ENCODE results near the gene ZNF618.

Gene ZNF618

GRCh38 chr9:114059047-114059803 lies 183.1 kb downstream of the ZNF618 start:
- no peak for DNase-seq (ENCODE audit: low read depth in 2 of 2)

- DNase-seq (ENCODE audit: low read depth in 2 of 2), result no peak
These were observed 184.0 kb downstream of the ZNF618 start for GRCh38 chr9:114060070-114060469.

GRCh38 chr9:114060711-114061110 lies 184.6 kb downstream of the ZNF618 start:
- no peak for DNase-seq (ENCODE audit: low read depth in 2 of 2)

GRCh38 chr9:114061292-114061691 lies 185.2 kb downstream of the ZNF618 start:
- no peak for DNase-seq (ENCODE audit: low read depth in 2 of 2)

- DNase-seq (ENCODE audit: low read depth in 2 of 2), result no peak
These were observed 185.8 kb downstream of the ZNF618 start for GRCh38 chr9:114061830-114062474.

DNA sequence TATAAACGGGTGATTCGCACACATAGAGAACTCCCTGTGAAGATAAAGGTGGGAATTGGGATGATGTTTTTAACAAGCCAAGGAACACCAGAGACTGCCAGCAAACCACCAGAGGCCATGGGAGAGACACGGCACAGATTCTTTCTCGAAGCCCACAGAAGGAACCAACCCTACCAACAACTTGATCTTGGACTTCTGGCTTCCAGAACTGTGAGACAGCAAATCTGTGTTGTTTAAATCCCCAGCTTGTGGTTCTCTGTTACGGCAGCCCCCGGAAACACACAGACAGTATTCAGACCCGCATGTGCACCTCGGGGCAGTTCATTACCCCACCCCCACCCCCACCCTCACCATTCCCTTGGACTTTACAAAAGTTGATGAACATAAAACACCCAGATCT lies 189.2 kb downstream of the ZNF618 start:
- DNase-seq (ENCODE audit: low read depth in 2 of 2), result no peak

GRCh38 chr9:114069476-114070187 lies 193.5 kb downstream of the ZNF618 start:
- no peak for DNase-seq (ENCODE audit: low read depth in 2 of 2)

DNA sequence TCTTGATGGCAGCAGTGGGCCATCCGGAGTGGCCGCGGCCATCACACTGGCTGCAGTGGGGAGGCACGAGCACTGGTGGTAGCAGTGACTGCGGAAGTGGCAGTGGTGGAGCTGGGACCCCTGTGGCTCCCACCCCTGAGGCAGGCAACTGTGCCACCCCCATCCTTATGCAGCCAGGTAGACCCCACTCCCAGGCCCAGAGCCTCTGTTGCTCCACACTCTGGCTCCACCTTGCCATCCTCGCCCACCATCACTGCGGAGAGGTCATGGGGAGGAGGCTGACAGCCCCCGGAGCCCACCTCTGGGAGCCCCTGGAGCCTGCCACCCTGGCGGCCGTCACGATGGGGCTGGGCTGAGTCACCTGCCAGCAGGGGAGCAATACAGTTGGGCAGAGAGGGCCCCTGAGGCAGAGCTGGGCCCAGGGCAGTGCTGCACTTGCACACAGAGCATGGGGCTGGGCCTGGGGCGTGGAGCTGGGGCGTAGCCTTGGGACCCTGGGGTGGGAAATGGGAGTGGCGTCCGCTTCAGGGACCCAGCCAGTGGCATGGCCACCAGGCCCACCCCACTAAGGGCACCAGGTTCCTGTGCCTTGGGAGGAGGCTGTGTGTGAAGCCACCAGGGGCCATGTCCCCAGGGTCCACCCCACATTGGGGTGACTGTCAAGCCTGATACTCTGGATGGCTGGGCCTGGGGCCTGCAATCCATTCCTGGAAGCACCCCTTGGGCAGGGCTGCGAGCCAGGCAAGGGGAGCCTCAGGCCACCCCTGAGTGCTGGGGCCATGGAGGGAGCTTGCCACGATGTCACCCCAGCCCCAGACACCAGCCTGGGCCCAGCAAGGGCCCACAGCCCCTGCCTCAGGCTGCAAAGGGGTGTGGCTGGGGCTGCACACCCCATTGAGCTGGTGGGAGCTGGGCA lies 194.3 kb downstream of the ZNF618 start:
- DNase-seq (ENCODE audit: low read depth in 2 of 2), result no peak

- no peak for DNase-seq (ENCODE audit: low read depth in 2 of 2)
These were observed 195.2 kb downstream of the ZNF618 start for GRCh38 chr9:114071197-114071795.

DNA sequence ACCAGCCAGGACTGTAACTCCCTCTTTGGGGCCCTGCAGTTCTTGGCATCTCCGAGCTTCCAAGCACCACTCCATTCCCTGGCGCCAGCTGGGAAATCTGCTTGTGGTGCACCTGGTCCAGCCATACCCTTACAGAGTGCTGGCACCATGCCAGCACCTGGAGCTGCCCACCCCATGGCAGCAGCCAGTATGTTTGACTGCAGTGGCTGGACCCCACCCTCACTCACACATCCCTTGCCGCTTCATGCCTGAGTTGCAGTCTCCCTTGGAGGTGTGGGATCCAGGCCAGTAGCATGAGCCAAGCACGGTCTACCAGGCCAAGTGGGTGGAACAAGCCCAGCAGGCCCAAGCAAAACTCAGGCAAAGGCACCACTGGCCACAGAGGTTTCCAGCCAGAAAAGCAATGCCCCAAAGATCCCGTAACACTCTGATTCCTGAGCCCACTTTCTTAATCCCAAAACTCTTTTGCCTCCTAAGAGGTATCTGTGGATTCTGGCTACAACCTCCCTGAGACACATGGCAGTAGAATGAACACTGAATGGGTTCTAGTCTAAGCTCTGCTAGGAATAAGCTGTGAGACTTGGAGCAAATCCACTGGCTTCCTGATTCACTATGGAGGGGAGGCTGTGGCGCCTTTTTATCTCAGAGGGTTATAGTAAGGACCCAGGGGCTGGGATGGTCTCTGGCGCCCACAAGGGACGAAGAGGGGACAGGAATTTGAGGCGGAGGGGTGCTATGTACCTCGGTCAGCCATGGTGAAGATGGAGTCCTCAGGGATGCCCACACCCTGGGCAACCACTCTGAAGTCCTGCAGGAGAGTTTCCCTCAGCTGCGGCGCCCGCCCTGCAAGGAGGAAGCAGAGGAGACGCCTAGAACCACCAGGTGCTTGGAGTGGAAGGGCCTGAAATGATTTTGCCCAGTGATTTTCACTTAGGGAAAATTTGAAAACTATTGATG lies 196.4 kb downstream of the ZNF618 start:
- DNase-seq (ENCODE audit: low read depth in 2 of 2), result no peak

- DNase-seq (ENCODE audit: low read depth in 2 of 2), result no peak
These were observed 199.5 kb downstream of the ZNF618 start for GRCh38 chr9:114075602-114076001.

DNA sequence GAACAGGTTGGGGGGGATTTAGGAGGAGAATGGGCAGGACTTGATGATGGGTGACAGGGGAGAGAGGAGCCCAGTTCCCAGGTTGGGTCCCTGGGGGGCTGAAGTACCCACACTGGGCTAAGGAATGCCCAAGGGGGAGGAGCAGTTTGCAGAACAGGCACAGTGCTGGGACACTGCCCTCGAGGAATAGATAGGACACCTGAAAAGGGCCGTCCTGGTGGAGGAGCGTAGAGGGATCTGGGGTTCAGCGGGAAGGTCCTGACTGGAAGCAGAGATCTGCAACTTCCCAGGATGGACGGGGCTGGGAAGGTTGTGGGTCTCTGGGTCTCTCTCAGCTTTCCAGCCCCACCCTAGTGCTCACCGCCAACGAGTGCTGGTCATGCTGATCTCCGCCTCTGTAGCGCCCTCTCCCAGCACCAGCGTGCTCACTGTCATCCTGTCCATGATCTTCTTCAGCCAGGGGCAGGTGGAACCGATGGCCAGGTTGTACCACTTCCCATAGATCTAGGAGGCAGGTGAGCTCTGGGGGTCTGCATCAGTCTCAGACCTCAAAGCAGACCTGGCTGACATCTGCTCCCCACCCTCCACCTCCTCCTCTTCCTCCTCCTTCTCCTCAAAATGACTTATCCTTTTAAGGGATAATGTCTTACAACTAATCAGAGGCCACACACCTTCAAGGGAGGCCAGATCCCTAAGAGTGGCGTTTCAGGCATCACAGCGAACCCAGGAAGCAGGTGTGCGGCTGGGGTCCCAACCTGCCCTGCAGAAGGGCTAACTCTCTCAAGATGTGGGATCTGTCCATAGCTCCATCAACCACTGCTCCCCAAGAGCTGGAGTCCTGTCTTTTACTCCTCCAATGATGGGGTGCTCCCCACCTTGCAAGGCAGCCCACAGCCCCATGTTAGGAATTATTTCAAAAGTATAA lies 200.4 kb downstream of the ZNF618 start:
- DNase-seq (ENCODE audit: low read depth in 2 of 2), result no peak

DNA sequence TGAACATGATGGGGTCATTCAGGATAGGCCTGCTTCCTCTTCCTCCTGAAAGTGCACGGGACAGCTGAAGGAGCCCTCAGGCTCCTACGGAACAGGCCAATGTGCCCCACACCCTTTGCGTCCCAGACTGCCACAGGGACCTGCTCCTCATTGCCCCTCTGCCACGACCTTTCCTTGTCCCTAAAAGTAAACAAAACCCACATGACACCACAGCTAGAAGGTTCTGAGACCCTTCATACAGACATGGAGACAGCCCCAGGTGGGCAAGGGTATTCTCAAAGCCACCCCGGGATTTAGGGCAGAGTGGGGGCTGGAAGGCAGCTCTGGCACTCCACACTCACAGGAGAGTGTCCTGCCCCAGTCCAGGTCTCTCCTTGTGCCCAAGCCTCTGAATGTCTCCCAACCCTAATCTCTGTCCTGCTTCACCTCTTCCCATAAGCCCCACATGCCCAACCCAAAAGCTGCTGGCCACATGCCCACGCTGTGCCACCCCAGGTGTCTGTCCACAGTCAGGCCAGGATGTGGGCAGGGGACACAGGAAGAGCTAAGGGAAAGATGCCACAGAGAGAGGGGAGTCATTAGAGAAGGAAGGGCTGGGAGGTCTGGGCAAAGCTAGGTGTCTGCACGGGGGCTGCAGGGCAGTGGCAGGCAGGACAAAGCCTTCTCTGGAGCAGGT lies 201.2 kb downstream of the ZNF618 start:
- DNase-seq (ENCODE audit: low read depth in 2 of 2), result no peak

- no peak for DNase-seq (ENCODE audit: low read depth in 2 of 2)
These were observed 202.1 kb downstream of the ZNF618 start, which contains the start of gene AMBP for GRCh38 chr9:114078021-114078780. AMBP (minus strand) TSS chr9:114078300; CDS start chr9:114078209, 91 bp downstream.

DNA sequence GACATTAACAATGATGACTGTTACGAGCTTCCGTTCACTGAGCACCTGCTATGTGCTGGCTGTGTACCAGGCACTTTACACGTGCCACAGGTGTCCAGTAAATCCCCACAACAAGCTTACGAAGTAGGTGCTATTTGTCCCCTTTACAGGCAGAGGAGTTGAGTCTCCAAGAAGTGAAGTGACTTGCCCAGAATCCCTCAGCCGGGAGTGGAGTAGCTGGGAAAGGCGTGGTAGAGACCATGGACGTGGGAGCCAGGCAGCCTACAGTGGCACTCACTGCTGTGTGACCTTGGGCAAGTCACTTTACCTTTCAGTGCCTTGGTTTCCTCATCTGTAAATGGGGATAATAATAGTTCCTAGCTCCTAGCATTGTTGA lies 202.7 kb downstream of the ZNF618 start:
- no peak for DNase-seq (ENCODE audit: low read depth in 2 of 2)

GRCh38 chr9:114080195-114080772 lies 204.2 kb downstream of the ZNF618 start:
- no peak for DNase-seq (ENCODE audit: low read depth in 2 of 2)

GRCh38 chr9:114080773-114081440 lies 204.8 kb downstream of the ZNF618 start:
- DNase-seq (ENCODE audit: low read depth in 2 of 2), result no peak

All from stimulated activated CD4-positive, alpha-beta T cell treated with anti-CD3 and anti-CD28 coated beads, Interleukin-15, amount 100 ng/mL, for 48 hours (primary cell).